Fibroblast of villous mesenchyme (primary cell): ENCODE data around the gene GRM4. TPM values are rescaled to one million over a fixed set of nuclear protein-coding genes. Genes with fewer than 3 reads are reported as not detected.
A peak's percentile ranks its signal among the peaks of the same experiment; 100 is the strongest.

ENCODE experiments used
- DNase-seq: peaks from one replicate; pipeline ENCODE4 v3.0.0-alpha.2; 2010; ENCODE audit warnings: low read depth
- H3K4me3 ChIP-seq: 2 replicates; pipeline ENCODE4 v1.5.1; 2011; ENCODE audit warnings: low read depth, mild to moderate bottlenecking, low read length
- total RNA-seq: library from RNA; depleted of rRNA; stranded (reverse); fragments of >200 nt; gene quantifications from 2 replicates; pipeline ENCODE4 v1.2.3, GENCODE V29; 2012
- TF ChIP-seq, protein P1 (sequence below): IDR thresholded peaks from 2 replicates; pipeline ENCODE4 v1.5.1; 2012; ENCODE audit warnings: low read depth, mild to moderate bottlenecking, low read length; ENCODE audit not compliant: insufficient read depth

Gene GRM4
- total RNA-seq, 1 donor: under 0.01 TPM

DNA sequence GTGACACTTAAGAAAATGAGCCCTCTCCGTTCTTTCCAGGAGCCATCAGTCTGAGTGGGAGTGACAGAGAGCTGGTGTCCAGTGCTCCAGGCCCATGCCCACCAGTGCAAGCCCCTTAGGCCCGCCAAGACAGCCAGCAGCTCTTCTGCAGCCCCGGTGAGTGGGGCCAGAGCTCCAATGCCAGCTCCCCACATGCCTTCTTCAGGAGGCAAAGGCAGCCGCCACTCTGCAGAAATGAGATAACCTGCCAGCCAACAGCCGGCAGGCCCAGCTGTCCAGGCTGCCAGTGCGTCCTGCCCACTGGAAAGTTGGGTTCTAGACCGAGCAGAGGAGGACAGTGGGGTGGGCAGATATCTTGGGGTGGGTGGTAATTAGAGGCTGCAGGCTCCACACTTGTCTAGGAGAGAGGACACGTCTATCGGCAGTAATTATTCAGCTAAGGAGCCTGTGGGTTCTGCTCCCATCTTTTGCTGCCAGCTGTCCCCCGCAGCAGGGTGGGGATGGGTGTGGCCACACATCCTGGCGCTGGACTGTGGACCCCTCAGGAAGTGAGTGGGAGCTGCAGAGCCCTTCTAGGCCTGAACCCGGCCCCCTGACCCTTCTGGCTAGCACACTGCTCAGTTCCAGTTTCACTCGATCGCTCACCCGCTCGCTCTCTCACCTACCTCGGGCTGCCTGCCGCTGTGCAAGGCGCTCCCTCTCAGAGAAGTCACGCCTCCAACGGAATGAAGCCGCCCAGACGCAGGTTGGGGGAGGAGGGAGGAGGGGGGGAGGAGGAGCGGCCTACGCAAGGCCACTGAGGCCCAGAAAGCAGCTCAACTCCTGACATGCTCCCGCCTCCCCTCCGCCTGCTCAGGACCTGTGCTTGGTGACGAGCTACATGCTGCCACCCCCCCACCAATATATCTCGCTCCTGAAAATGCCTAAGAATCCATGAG is 3.6 kb downstream of the GRM4 start:
- TF ChIP-seq, protein P1, sequence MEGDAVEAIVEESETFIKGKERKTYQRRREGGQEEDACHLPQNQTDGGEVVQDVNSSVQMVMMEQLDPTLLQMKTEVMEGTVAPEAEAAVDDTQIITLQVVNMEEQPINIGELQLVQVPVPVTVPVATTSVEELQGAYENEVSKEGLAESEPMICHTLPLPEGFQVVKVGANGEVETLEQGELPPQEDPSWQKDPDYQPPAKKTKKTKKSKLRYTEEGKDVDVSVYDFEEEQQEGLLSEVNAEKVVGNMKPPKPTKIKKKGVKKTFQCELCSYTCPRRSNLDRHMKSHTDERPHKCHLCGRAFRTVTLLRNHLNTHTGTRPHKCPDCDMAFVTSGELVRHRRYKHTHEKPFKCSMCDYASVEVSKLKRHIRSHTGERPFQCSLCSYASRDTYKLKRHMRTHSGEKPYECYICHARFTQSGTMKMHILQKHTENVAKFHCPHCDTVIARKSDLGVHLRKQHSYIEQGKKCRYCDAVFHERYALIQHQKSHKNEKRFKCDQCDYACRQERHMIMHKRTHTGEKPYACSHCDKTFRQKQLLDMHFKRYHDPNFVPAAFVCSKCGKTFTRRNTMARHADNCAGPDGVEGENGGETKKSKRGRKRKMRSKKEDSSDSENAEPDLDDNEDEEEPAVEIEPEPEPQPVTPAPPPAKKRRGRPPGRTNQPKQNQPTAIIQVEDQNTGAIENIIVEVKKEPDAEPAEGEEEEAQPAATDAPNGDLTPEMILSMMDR: no peak
- no peak for DNase-seq
- no peak overlapping the region for H3K4me3 ChIP-seq

DNA sequence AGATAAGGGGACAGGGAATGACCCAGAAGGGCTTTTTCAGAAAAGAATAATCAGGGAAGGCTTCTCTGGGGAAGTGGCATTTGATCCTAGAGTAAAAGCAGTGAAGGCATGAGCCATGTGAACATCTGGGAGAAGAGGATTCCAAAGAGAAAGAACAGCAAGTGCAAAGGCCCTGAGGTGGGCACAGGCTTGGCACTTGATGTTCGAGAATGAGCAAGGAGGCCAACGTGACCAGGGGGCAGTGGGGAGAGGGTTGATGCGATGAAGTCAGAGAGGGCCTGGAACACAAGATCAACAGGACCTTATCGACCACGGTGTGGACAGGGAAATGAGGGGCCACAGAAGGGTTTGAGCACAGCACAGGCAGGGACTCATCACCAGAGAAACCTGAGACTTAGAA is 5.8 kb downstream of the GRM4 start:
- H3K4me3 ChIP-seq: no peak overlapping the region
- no peak for DNase-seq
- TF ChIP-seq, protein P1: no peak

DNA sequence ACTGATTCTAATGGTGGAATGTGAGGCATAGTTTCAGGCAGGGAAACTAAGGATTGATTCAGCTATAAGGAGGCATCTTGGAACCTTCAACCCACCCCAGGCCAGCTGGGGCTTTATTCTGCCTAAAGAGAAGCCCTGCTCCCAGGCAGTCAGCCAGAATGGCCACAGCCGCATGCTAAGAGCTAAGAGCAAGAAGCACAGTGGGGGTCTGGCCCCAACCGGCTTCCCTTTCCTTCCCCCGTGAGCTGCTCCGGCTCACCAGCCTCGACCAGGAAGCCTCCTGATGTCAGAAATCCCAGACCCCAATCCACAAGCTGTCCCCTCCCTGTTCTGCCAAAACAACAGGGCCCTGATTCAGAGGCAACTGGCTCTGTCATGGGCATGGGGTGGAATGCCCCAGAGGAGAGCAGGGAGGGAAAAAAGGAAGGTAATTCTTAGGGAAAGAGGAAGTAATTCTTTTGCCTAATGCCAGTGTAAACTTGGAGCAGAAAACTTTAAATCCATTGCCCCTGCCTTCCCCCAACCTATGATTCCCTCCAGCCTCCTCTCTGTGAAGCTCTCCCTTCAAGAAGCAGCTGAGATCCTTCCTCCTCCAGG is 6.9 kb downstream of the GRM4 start:
- TF ChIP-seq, protein P1: no peak
- no peak for DNase-seq
- no peak overlapping the region for H3K4me3 ChIP-seq

DNA sequence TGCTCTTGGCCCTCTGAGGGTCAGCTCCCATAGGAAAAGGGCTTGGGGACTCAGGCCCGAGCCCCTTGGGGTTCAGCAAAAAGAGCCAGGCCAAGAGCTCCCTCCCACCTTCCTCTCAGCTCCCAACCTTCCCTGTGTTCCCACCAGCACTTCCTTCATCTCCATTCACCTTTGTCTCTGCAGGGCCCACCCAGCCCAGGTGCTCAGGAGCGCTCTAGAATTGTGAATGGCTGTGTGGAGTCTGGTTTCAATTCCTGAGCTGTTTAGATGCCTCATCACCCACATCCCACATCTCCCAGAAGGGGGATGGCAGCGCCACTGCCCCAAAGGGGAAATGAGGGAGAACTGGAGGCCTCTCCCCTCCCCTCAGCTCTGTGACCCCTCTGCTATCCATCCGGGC is 7.7 kb downstream of the GRM4 start:
- TF ChIP-seq, protein P1: no peak
- H3K4me3 ChIP-seq: no peak overlapping the region
- no peak for DNase-seq

DNA sequence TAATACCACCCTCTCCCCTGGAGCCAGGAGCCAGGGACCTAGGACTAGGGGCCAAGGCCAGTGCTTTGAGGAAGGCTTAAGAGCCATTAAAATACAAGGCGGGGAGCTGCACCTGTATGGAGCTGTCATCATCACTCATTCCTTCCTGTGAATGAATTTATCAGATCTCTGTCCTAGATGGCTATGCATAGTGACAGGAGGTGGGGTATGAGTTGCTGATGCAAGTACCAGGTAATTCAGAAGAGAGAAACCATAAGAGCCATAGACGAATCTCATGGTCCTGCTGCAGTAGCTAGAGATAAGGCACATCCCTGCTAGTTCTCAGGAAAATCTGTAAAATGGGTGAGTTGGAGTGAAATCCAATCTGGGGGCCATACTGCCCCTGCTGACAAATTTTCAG is 10.3 kb downstream of the GRM4 start:
- no peak overlapping the region for H3K4me3 ChIP-seq
- DNase-seq: no peak
- TF ChIP-seq, protein P1: no peak

DNA sequence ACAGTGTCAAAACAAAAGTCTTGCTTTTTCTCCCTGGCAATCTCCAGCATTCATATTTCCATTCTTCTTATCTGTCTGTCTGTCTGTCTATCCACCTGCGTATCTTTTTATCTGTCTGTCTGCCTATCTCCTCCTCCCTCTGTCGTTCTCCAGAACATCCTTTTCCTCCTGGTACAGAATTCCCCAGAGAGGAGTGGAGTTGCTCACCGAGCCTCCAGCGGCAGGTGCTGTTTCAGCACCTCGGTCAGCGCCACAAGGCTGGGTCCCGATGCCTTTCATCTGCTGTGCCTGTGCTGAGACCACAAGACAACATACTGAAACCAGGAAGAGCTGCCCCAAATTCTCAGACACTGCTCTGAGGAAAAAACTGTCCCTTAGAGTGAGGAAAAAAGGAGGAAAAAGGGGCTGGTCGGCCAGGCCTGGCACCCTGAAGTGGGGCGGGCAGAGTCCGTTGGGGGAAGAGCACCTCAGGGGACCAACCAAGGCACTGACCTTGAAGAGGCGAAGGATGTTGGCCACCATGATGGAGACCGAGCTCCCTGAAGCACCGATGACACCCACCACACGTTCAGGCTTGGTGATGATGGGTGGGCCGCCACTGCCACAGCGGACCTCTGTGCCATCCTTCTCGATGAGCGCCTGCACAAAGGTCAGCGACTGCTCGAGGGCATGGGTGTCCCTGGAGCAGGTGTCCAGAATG is 13.3 kb downstream of the GRM4 start:
- TF ChIP-seq, protein P1: no peak
- no peak overlapping the region for H3K4me3 ChIP-seq
- peak; percentile 39 for DNase-seq
